PC-9 (cell line): ENCODE data around the gene POLRMT.

Source experiments
- CTCF ChIP-seq: fragments of 200-600 bp; sonication (generic); conservative IDR thresholded peaks from 2 replicates; pipeline ENCODE4 v1.6.1; 2017; ENCODE audit warnings: mixed run types, antibody characterized with exemption, mild to moderate bottlenecking, moderate library complexity
- EZH2 ChIP-seq: fragments of 200-600 bp; sonication (generic); IDR thresholded peaks from 2 replicates; pipeline ENCODE4 v1.8.0; 2017; ENCODE audit warnings: antibody characterized with exemption, low read depth

GRCh38 chr19:612941-613340, 20.4 kb downstream of the POLRMT start:
- no peak for TF ChIP-seq CTCF
- TF ChIP-seq EZH2: no peak
